OCI-LY3 (cell line): ENCODE measurements around the gene LGMN.

ENCODE experiments used
- H2AFZ ChIP-seq: fragments of 200-600, 300-600 bp; shearing (Covaris generic); 2 replicates; pipeline ENCODE4 v1.6.0; 2014; ENCODE audit warnings: antibody characterized with exemption, low read depth, low read length
- H3K27ac ChIP-seq: fragments of 200-600, 300-600 bp; sonication (generic); 2 replicates; pipeline ENCODE4 v1.5.1; 2014; ENCODE audit warnings: mild to moderate bottlenecking, low read length, moderate library complexity, mixed read lengths
- H3K27me3 ChIP-seq: fragments of 200-600, 300-600 bp; sonication (generic); 2 replicates; pipeline ENCODE4 v1.6.1; 2014; ENCODE audit warnings: low read depth, low read length, mixed read lengths
- H3K36me3 ChIP-seq: fragments of 200-600, 300-600 bp; sonication (generic); replicated peaks from 2 replicates; pipeline ENCODE3; 2014; ENCODE audit warnings: low read depth, low read length, mixed read lengths
- H3K4me1 ChIP-seq: fragments of 300-600, 200-600 bp; sonication (generic); 2 replicates; pipeline ENCODE4 v1.6.1; 2014; ENCODE audit warnings: low read length, mixed read lengths
- H3K4me2 ChIP-seq: fragments of 200-600, 300-600 bp; sonication (generic); 2 replicates; pipeline ENCODE4 v1.6.1; 2014; ENCODE audit warnings: low read length, mixed read lengths
- H3K4me3 ChIP-seq: fragments of 300-600, 200-600 bp; sonication (generic); 2 replicates; pipeline ENCODE4 v1.5.1; 2014; ENCODE audit warnings: antibody characterized with exemption, mild to moderate bottlenecking, low read length, moderate library complexity
- H3K79me2 ChIP-seq: fragments of 300-600, 200-600 bp; shearing (Covaris generic); 2 replicates; pipeline ENCODE4 v1.6.1; 2014; ENCODE audit warnings: mild to moderate bottlenecking, low read length, mixed read lengths
- H3K9ac ChIP-seq: fragments of 300-600, 200-600 bp; shearing (Covaris generic); 2 replicates; pipeline ENCODE4 v1.6.0; 2014; ENCODE audit warnings: mild to moderate bottlenecking, low read length, moderate library complexity
- H3K9me3 ChIP-seq: fragments of 200-600, 300-600 bp; shearing (Covaris generic); 2 replicates; pipeline ENCODE4 v1.6.1; 2014; ENCODE audit warnings: low read length, mixed read lengths; ENCODE audit not compliant: insufficient read depth
- H4K20me1 ChIP-seq: fragments of 200-600, 300-600 bp; sonication (generic); 2 replicates; pipeline ENCODE4 v1.6.1; 2016; ENCODE audit warnings: low read length, mixed read lengths; ENCODE audit not compliant: insufficient read depth
- CTCF ChIP-seq: fragments of 200-600, 300-600 bp; sonication (generic); IDR thresholded peaks from 2 replicates; pipeline ENCODE4 v1.5.1; 2014; ENCODE audit warnings: antibody characterized with exemption, low read length, low read depth
- EZH2phosphoT487 ChIP-seq: fragments of 200-600 bp; shearing (Covaris generic); IDR thresholded peaks from 2 replicates; pipeline ENCODE4 v1.6.1; 2018; ENCODE audit warnings: antibody characterized with exemption, mixed run types, low read depth

The LGMN gene

GRCh38 chr14:92724516-92725340, 23.7 kb downstream of the LGMN start:
- no peak overlapping the region for H3K9ac ChIP-seq
- H3K27me3 ChIP-seq: peaks cover 9% of the 10 kb centered on the region
- H3K4me3 ChIP-seq: no peak overlapping the region
- H3K79me2 ChIP-seq: no peaks in the 10 kb centered on the region
- H3K27ac ChIP-seq: no peak overlapping the region
- H2AFZ ChIP-seq: no peak overlapping the region
- H3K36me3 ChIP-seq: peaks cover 10% of the 10 kb centered on the region
- H3K9me3 ChIP-seq: no peaks in the 10 kb centered on the region
- peaks cover 19% of the 10 kb centered on the region for H3K4me1 ChIP-seq
- TF ChIP-seq EZH2phosphoT487 (no peak), CTCF (no peak)
- no peak overlapping the region for H3K4me2 ChIP-seq
- no peaks in the 10 kb centered on the region; the same call in 1 of the 2 replicates for H4K20me1 ChIP-seq

GRCh38 chr14:92719890-92720323, 28.5 kb downstream of the LGMN start:
- no peak for TF ChIP-seq EZH2phosphoT487
- TF ChIP-seq CTCF: no peak
- Histone ChIP-seq H3K4me3 (no peak overlapping the region), H2AFZ (no peak overlapping the region), H3K27me3 (no peaks in the 10 kb centered on the region), H3K27ac (no peak overlapping the region), H3K4me2 (no peak overlapping the region), H3K79me2 (no peaks in the 10 kb centered on the region), H4K20me1 (no peaks in the 10 kb centered on the region; the same call in 1 of the 2 replicates), H3K9me3 (no peaks in the 10 kb centered on the region), H3K4me1 (no peaks in the 10 kb centered on the region), H3K9ac (no peak overlapping the region), H3K36me3 (no peaks in the 10 kb centered on the region)

DNA sequence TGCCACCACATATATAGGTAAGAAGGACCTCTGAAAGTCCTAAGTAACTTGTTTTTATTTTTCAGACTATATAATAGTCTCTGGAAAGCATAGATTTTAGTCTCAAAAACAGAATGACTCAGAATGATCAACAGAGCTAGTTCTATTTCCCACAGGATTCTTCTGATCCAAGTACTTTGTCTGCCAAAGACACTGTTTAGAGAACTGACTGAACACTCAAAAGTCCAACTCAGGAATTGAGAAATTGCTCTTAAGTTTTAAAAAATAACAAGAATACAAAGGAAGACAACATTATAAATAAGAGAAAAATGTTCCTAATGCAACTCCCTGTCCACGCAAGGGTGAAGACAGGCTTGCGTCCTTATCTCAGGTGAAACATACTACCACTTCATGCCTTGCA, 29.0 kb downstream of the LGMN start:
- TF ChIP-seq EZH2phosphoT487 (no peak), CTCF (no peak)
- Histone ChIP-seq H3K27ac (no peak overlapping the region), H3K4me1 (no peaks in the 10 kb centered on the region), H3K36me3 (no peaks in the 10 kb centered on the region), H3K79me2 (no peaks in the 10 kb centered on the region), H3K4me2 (no peak overlapping the region), H3K27me3 (no peaks in the 10 kb centered on the region), H3K4me3 (no peak overlapping the region), H3K9me3 (no peaks in the 10 kb centered on the region), H4K20me1 (no peaks in the 10 kb centered on the region; the same call in 1 of the 2 replicates), H2AFZ (no peak overlapping the region), H3K9ac (no peak overlapping the region)

DNA sequence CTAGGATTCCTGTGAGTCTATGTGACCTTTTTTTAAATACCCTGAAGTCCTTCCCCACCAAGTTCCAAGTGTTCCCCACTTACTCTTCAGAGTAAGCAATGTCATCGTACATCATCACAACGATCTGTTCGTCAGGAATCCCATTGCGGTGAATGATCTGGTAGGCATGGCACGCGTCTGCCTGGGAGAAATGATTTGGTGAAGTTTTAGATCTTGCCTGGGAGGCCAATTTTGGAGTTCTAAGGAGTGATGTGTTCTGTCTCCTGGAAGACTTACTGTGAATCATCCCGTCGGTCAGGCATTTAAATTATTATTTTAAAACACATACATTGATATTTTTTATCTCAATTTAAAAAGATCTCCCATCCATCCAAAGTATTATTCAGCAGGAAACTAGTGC, 29.8 kb downstream of the LGMN start:
- no peaks in the 10 kb centered on the region; the same call in 1 of the 2 replicates for H4K20me1 ChIP-seq
- H3K4me1 ChIP-seq: no peaks in the 10 kb centered on the region
- no peaks in the 10 kb centered on the region for H3K36me3 ChIP-seq

More for the DNA sequence above, 29.8 kb downstream of the LGMN start:
- Histone ChIP-seq H3K27ac (no peak overlapping the region), H3K4me2 (no peak overlapping the region), H2AFZ (no peak overlapping the region), H3K9ac (no peak overlapping the region), H3K9me3 (no peaks in the 10 kb centered on the region), H3K4me3 (no peak overlapping the region), H3K79me2 (no peaks in the 10 kb centered on the region), H3K27me3 (no peaks in the 10 kb centered on the region)
- TF ChIP-seq EZH2phosphoT487 (no peak), CTCF (no peak)
